Epithelial cell of esophagus (primary cell): ENCODE data around the gene ILKAP.

Source experiments
- DNase-seq: peaks from one replicate; pipeline ENCODE4 v3.0.0; 2010; ENCODE audit warnings: low read depth
- H3K4me3 ChIP-seq: 2 replicates; pipeline ENCODE4 v1.5.1; 2011; ENCODE audit warnings: mild to moderate bottlenecking, low read length, control low read depth
- TF ChIP-seq, protein P1 (sequence below): IDR thresholded peaks from 2 replicates; pipeline ENCODE4 v1.5.1; 2011; ENCODE audit warnings: low read depth, mild to moderate bottlenecking, low read length, control low read depth, inconsistent platforms; ENCODE audit not compliant: insufficient read depth; ENCODE audit errors: missing control alignments

Gene ILKAP

DNA sequence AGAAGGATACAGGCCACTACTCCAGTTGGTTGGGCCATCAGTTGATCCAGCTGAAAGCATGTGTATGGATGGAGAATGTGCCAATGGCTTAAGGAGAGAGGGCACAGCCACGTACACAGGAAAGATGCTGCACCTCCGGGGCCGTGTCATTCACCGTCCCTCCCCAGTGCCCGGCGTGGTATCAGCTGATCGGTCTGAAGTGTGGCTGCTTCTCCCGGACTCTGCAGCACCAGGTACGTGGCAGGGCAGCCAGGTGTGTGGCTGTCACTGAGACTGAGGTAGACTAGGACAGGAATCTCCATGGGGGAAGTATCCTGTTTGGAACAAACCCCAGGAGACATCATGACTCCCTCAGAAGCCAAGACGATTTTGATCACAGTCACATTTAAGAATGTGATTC is 48.9 kb downstream of the ILKAP start:
- H3K4me3 ChIP-seq, result no peak overlapping the region
- TF ChIP-seq, protein P1, sequence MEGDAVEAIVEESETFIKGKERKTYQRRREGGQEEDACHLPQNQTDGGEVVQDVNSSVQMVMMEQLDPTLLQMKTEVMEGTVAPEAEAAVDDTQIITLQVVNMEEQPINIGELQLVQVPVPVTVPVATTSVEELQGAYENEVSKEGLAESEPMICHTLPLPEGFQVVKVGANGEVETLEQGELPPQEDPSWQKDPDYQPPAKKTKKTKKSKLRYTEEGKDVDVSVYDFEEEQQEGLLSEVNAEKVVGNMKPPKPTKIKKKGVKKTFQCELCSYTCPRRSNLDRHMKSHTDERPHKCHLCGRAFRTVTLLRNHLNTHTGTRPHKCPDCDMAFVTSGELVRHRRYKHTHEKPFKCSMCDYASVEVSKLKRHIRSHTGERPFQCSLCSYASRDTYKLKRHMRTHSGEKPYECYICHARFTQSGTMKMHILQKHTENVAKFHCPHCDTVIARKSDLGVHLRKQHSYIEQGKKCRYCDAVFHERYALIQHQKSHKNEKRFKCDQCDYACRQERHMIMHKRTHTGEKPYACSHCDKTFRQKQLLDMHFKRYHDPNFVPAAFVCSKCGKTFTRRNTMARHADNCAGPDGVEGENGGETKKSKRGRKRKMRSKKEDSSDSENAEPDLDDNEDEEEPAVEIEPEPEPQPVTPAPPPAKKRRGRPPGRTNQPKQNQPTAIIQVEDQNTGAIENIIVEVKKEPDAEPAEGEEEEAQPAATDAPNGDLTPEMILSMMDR, result no peak
- no peak for DNase-seq

DNA sequence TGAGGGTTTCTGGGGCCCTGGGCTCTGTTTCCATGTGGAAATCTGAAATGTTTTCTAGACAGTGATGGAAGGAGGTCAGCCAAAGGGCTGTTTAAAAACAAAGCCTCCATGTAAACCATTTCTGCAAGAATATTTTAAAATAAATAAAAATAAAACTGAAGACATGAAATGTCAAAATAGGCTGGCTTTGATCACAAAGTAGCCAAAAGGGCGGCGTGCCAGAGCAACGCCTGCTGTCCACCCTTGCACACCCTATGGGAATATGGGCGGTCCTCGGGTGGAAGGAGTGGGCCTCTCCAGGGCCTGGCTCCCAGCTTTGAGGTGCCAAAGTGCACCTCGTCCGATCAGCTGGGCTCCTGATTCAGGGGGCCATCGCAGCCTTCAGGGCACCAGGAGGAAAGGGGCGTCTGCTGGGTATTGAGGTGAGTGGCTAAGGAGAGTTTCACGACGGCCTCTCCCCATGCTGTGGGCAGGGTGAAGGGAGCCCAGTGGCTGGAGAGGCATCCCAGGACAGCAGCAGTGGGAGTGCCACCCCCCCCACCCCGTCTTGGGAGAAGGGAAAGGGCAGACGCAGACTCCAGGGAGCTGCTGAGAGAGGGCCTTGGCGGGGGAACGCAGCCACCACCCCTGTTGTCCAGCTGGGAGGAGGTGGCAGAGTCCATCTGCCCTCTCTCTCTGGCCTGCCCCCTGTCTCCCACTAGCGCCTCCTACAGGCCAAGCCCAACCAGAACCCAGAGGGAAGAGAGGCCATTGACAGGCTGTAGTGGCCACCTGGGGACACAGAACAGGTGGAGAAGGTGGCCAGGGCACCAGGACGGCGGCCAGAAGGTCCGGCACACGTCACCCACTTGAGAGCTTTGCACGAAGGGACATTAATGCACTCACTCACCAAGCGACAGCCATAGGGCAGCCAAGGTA is 50.5 kb downstream of the ILKAP start:
- TF ChIP-seq, protein P1, result no peak
- no peak overlapping the region for H3K4me3 ChIP-seq
- DNase-seq, result no peak

DNA sequence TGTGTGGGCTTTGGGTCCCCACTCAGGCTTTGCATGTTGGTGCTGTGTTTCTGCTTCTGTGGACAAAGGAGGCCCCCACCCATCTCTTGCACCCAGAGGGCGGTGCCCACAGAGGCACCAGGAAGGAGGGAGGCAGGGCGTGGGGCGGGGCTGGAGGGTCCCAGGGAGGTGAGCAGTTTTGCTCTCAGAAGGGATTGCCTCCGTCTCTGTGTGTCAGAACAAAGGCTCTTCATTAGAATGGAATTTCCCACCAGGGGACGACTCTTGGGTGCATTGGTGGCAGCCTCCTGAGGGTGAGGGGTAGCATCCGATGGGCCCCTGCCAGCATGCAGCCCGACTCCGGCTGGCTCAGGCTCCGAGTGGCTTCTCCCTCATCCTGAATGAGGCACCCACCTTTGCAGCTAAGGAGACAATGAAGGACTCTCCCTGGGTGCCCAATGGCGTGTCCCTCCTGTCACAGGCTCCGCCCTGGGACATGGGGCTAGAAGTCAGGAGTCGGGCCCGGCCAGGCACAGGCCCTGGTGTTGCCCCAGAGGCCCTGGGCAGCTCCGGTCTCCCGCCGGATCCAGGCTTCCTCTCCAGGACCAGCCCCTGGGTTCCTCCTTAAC is 51.8 kb downstream of the ILKAP start:
- TF ChIP-seq, protein P1, result no peak
- DNase-seq, result no peak
- no peak overlapping the region for H3K4me3 ChIP-seq

DNA sequence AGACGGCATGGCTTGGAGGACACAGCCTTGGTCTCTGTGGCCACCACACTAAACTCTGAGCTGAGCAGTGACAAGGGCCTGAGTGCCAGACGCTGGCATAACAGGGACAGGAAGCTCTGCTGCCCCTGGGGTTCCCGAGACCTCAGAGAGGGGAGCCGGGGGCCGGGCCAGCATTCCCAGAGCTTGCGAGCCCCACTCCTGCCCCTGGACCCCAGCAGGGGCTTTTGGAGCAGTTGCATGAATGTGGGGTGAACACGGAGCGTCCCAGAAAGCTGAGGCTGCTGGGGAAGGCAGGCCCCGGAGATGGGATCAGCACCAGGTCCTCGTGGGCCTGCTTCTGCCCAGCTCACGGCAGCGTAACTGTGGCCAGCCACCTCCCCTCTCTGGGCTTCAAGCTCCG is 52.3 kb downstream of the ILKAP start:
- TF ChIP-seq, protein P1, result no peak
- DNase-seq, result no peak
- H3K4me3 ChIP-seq, result no peak overlapping the region

DNA sequence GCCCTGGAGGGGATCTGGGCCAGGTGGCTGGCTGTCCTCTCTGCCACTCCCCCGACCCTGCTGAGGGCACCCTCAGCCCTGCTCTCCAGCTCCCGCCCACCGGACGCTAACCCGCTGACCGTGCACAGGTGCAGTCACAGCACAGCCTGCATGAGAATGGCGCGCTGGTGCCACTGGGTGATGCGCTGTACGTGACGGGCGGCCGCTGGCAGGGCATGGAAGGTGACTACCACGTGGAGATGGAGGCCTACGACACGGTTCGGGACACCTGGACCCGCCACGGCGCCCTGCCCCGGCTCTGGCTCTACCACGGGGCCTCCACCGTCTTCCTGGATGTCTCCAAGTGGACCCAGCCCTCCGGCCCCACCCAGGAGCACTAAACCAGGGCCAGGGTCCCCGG is 52.8 kb downstream of the ILKAP start:
- no peak overlapping the region for H3K4me3 ChIP-seq
- no peak for DNase-seq
- TF ChIP-seq, protein P1, result no peak

DNA sequence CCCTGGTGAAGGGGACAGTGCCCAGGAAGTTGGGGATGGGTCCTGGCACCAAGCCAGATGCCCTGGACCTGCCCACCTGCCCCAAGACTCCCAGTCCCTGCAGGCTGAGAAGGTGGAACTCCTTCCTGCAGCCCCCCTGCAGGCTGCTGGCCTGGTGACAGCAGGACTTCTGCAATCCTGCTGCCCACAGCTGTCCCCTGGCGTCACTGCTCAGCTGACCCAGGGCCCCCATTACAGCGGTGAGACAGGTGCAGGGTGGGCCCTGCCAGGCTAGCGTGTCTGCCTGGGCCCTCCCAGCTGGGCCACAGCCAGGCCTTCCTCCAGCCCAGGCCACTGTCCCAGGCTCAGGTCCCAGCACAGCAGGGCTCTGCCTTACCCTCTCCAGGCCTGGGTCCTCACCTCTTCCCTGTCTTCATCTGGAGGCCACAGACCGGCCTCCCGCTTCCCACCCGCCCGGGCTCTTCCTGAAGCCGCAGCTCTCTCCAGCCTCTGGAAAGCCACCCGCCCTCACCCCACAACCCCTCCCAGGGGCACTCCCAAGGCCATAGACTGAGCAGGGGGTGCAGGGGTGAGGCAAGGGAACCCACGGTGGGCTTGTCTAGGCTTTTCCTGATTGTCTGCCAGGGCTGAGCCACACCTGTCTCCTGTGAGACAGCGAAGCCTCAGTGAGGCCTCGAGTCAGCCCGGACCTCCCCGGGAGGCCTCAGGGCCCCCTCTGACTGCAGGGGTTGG is 53.5 kb downstream of the ILKAP start:
- no peak for DNase-seq
- no peak overlapping the region for H3K4me3 ChIP-seq
- TF ChIP-seq, protein P1, result no peak
